Nephron (organoid): ENCODE measurements around the gene PIGU.

Source experiments
- H3K27ac Mint-ChIP-seq, 3 experiments: 2 replicates each; pipeline ENCODE4 v1.8.0; 2020; ENCODE audit warnings: mixed read lengths in 3 of 3, mild to moderate bottlenecking in 2 of 3, moderate library complexity in 1 of 3
- H3K27me3 Mint-ChIP-seq: 2 replicates; pipeline ENCODE4 v1.8.0; 2021; ENCODE audit warnings: low read depth, mild to moderate bottlenecking, moderate library complexity, mixed read lengths
- H3K36me3 Mint-ChIP-seq: 2 replicates; pipeline ENCODE4 v1.8.0; 2020; ENCODE audit warnings: low read depth, mixed read lengths
- H3K4me1 Mint-ChIP-seq: 2 replicates; pipeline ENCODE4 v1.8.0; 2020; ENCODE audit warnings: mixed read lengths
- H3K4me3 Mint-ChIP-seq, 3 experiments: 2 replicates each; pipeline ENCODE4 v1.8.0; 2020; ENCODE audit warnings: mild to moderate bottlenecking in 3 of 3, mixed read lengths in 3 of 3, moderate library complexity in 2 of 3
- H3K9me3 Mint-ChIP-seq: 2 replicates; pipeline ENCODE4 v1.8.0; 2020; ENCODE audit warnings: mixed read lengths
- CTCF ChIP-seq, 3 experiments: fragments of 200-600 bp; sonication (generic); IDR thresholded peaks; one replicate each; pipeline ENCODE4 v1.5.0; 2021; ENCODE audit warnings: antibody characterized with exemption in 3 of 3; ENCODE audit not compliant: unreplicated experiment in 3 of 3

PIGU gene

GRCh38 chr20:34579979-34580940, 96.6 kb downstream of the PIGU start:
- no peak overlapping the region for H3K27ac Mint-ChIP-seq
- no peaks in the 10 kb centered on the region for H3K27me3 Mint-ChIP-seq
- peaks cover 16% of the 10 kb centered on the region for H3K36me3 Mint-ChIP-seq
- H3K9me3 Mint-ChIP-seq = no peaks in the 10 kb centered on the region
- TF ChIP-seq CTCF (IDR thresholded peaks at IDR 0.05; ENCODE audit: unreplicated experiment in 3 of 3) = no peak
- no peaks in the 10 kb centered on the region for H3K4me1 Mint-ChIP-seq
- H3K4me3 Mint-ChIP-seq = no peak overlapping the region

- Mint-ChIP-seq H3K9me3 (no peaks in the 10 kb centered on the region), H3K27me3 (no peaks in the 10 kb centered on the region), H3K27ac (peak overlapping the region in 2 of 3 experiments; percentile 41 to 52), H3K36me3 (peaks cover 22% of the 10 kb centered on the region), H3K4me3 (no peak overlapping the region), H3K4me1 (no peaks in the 10 kb centered on the region)
- TF ChIP-seq CTCF (IDR thresholded peaks at IDR 0.05; ENCODE audit: unreplicated experiment in 3 of 3) = peak; percentile 45 to 52 (median 46)
Observed at GRCh38 chr20:34579191-34579978, 97.5 kb downstream of the PIGU start.

- Mint-ChIP-seq H3K27me3 (no peaks in the 10 kb centered on the region), H3K4me3 (no peak overlapping the region), H3K36me3 (peaks cover 28% of the 10 kb centered on the region), H3K27ac (peak overlapping the region in 1 of 3 experiments; percentile 27), H3K4me1 (no peaks in the 10 kb centered on the region), H3K9me3 (no peaks in the 10 kb centered on the region)
- TF ChIP-seq CTCF (IDR thresholded peaks at IDR 0.05; ENCODE audit: unreplicated experiment in 3 of 3) = no peak
Observed at GRCh38 chr20:34578521-34578920, 98.4 kb downstream of the PIGU start.

- no peak overlapping the region for H3K4me3 Mint-ChIP-seq
- H3K27ac Mint-ChIP-seq = no peak overlapping the region
- H3K27me3 Mint-ChIP-seq = no peaks in the 10 kb centered on the region
- no peak for TF ChIP-seq CTCF (IDR thresholded peaks at IDR 0.05; ENCODE audit: unreplicated experiment in 3 of 3)
- H3K9me3 Mint-ChIP-seq = no peaks in the 10 kb centered on the region
- no peaks in the 10 kb centered on the region for H3K4me1 Mint-ChIP-seq
- peaks cover 32% of the 10 kb centered on the region for H3K36me3 Mint-ChIP-seq
Observed at GRCh38 chr20:34578025-34578424, 98.9 kb downstream of the PIGU start.

- no peaks in the 10 kb centered on the region for H3K27me3 Mint-ChIP-seq
- TF ChIP-seq CTCF (IDR thresholded peaks at IDR 0.05; ENCODE audit: unreplicated experiment in 3 of 3) = no peak
- no peaks in the 10 kb centered on the region for H3K4me1 Mint-ChIP-seq
- no peak overlapping the region for H3K27ac Mint-ChIP-seq
- peaks cover 32% of the 10 kb centered on the region for H3K36me3 Mint-ChIP-seq
- no peak overlapping the region for H3K4me3 Mint-ChIP-seq
- no peaks in the 10 kb centered on the region for H3K9me3 Mint-ChIP-seq
Observed at GRCh38 chr20:34577061-34577460, 99.8 kb downstream of the PIGU start.
